GM10266 (cell line): ENCODE results near the gene DNMT3L.
"Not testable (repeated sequence)": the region's sequence is repeated elsewhere in the genome, so short reads cannot be mapped to it uniquely, and the experiment has no call there.

Experiments used
- DNase-seq: peaks from one replicate; pipeline ENCODE4 v3.0.0; 2012; ENCODE audit errors: extremely low spot score
- TF ChIP-seq, protein P1 (sequence below): IDR thresholded peaks from 2 replicates; pipeline ENCODE4 v1.5.1; 2012; ENCODE audit warnings: mild to moderate bottlenecking, low read depth; ENCODE audit not compliant: control insufficient read depth, insufficient read depth; ENCODE audit errors: missing control alignments

The DNMT3L gene

DNA sequence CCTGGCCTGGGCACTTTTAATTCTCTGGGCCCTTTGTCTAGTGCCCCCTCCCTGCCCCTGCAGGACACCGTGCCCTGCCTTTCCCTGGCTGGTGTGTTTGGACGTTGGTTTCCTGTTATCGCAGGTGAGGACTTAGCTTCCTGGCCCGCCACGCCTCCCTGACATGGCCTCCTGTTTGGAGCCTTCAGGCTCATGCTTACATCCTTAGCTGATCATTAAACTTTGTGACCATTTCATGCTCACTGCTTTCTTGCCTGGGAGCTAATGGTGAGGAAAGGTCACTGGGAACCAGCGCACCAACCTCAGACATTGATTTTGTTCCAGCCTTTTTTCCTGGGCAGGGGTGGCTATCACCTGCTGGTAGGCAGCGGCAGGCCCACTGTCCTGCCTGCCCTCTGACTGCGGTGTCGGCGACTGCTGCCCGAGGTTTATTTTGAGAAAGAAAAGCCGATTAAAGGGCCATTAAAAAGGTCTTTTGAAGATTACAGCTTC lies 41.8 kb upstream of the DNMT3L start:
- TF ChIP-seq, protein P1, sequence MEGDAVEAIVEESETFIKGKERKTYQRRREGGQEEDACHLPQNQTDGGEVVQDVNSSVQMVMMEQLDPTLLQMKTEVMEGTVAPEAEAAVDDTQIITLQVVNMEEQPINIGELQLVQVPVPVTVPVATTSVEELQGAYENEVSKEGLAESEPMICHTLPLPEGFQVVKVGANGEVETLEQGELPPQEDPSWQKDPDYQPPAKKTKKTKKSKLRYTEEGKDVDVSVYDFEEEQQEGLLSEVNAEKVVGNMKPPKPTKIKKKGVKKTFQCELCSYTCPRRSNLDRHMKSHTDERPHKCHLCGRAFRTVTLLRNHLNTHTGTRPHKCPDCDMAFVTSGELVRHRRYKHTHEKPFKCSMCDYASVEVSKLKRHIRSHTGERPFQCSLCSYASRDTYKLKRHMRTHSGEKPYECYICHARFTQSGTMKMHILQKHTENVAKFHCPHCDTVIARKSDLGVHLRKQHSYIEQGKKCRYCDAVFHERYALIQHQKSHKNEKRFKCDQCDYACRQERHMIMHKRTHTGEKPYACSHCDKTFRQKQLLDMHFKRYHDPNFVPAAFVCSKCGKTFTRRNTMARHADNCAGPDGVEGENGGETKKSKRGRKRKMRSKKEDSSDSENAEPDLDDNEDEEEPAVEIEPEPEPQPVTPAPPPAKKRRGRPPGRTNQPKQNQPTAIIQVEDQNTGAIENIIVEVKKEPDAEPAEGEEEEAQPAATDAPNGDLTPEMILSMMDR: no peak
- DNase-seq: no peak

DNA sequence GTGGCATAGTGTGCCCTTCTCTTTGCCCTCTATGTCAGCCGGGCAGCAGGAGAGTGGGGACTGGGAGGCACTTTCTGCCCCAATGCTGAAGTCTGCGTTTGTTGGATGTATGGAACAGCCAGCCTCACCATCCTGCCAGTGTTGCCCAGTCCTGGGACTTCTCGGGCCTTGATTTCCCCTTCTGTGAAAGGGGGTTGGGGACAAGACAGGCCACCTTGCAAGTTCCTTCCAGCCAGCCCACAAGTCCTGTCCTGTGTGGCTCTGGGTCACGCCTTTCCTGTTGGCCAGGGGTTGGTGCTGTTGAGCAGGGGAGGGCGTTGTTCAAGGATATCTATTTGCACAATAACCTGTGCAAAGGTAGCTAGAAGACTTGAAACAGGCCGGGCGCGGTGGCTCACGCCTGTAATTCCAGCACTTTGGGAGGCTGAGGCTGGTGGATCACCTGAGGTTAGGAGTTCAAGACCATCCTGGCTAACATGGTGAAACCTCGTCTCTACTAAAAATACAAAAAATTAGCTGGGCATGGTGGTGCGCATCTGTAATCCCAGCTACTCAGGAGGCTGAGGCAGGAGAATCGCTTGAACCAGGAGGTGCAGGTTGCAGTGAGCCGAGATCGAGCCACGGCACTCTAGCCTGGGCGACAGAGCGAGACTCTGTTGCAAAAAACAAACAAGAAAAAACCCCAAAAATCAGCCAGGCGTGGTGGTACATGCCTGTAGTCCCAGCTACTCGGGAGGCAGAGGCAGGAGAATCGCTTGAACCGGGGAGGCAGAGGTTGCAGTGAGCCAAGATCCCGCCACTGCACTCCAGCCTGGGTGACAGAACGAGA lies 41.1 kb upstream of the DNMT3L start:
- TF ChIP-seq, protein P1: peak; percentile 53
- DNase-seq: not testable (repeated sequence)

DNA sequence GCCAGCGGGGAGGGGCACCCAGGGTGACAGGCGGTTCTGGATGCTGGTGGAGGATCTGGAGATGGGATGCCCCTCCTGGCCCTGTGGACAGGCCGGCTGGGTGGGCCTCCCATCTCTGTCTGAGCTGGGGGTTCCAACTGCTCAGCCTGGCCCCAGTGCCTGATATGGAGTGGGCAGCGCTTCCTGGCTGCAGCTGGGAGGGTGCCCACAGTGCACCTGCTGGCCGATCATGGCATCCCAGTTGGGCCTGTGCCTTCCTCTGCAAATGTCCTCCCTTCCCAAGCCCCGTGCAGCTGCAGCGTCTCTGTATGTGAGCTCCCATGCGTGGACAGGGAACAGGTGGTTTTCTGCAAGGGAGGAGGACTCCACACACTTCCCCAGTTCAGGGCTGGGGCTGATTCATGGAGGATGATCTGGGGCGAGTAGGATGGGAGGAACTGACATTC lies 40.3 kb upstream of the DNMT3L start:
- TF ChIP-seq, protein P1: no peak
- DNase-seq: no peak

DNA sequence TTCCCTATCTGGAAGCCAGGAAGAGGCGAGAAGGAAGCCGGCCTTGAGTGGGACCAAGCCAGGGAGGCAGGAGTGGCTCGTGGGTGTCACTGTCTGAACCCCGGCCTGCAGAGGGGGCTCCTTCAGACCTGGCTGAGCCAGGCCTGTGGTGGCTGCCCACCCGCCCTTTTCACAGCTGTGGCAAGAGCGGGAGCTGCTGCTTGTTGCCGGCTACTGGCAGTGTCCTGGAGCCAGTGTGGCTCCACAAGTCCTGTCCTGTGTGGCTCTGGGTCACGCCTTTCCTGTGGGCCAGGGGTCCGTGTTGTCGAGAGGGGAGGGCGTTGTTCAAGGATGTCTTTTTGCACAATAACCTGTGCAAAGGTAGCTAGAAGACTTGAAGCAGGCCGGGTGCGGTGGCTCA lies 39.4 kb upstream of the DNMT3L start:
- no peak for DNase-seq
- TF ChIP-seq, protein P1: no peak

DNA sequence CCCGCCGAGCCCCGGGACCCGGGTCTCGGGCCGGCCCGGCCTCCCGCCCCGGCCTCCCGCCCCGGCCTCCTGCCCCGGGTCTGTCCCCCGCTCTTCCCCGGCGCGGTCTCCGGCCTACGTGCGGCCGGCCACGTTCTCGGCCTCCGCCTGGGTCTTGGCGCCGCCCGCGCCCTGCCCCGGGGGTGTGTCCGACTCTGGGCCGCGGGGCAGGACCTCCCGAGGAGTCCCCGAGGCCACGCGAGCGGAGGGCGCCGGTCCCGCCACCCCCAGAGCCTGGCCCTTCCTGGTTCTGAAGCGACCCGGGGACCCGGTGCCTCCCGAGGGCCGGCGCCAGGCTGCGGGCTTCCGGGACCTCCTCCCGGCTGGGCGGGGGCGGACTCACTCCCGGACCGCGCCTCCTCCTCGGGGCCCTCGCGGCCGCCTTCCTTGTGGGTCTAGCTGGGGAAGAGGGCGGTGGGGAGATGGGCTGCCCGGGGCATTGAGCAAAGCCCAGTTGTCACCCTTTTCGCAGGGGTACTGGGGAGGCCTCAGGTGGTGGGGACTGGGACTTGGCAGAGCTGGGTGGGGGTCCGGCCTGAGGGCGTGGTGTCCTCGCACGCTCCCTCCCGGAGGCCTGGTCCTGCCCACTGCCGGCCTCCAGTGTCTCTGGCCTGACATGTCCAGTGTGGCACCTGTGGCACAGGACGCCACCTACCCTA lies 38.7 kb upstream of the DNMT3L start:
- DNase-seq: peak; percentile 89
- TF ChIP-seq, protein P1: no peak

DNA sequence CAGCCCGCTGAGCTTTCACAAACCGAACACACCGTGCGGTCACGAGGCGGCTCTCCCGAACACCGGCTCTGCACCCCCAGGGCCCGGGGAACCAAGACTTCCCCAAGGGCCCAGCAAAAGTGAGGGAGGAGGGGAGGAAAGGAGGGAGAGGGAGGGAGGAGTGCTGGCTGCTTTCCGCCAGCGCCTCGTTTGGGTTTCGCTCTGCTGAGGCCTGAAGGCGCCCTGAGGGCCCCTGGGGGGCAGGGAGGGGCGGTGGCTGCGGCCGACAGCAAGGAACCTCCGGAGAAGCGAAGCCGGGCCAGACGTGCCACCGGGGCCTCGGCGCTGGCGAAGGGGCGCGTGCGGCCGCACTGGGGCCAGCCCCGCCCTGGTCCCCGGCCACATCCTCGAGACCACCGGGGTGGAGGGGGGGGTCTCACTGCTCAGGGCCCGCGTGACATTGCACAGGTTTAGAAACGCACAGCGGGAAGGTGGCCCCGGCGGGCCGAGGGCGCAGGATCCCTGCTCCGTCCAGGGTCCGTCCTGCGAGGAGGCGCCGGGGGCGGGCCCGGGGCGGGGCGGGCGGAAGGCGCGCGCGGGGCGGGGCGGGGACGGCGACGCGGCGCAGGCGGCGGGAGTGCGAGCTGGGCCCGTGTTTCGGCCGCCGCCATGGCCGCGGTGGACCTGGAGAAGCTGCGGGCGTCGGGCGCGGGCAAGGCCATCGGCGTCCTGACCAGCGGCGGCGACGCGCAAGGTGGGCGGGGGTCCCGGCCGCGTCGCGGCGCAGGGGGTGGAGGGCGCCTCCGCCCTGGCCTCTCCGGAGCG lies 38.0 kb upstream of the DNMT3L start, which contains the start of gene PFKL:
Gene PFKL, plus strand, starts transcription at position 596 of the 804 bp plus-strand sequence. Its CDS starts 53 bp downstream, at position 649.
- peak; percentile 97 for DNase-seq
- TF ChIP-seq, protein P1: no peak
